ENCODE data around the gene ALK.

ALK gene

DNA sequence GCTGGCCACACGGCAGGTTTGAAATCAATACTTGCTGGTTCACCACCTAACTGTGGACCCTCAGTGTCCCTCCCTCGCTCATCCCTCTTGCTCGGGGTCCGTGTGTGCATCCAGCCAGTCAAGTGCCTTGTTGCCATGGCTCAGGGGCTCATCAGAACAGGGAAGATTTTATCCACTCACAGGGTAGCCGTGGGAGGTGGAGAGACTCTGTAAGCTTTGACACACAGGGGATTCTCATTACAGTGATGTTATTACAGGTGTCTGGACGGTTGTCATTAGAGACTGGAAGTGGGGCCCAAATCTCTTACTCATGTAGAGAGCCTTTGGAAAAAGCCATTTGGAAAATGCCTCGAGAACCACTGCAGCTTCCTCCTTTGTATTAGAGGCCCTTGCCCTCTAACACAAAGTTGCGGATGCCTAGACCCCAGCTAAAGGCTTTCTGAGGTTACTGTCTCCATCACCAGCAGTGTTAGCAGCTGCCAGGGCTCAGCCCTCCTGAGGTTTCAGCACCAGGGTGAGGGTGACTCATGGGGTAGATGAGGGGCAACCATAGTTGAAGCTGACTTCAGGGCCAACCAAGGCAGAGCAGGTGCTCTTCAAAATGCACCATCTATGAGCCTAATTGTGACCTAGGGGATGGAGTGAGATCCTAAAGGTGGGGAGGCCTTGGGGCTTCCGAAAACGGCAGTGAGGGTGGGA lies 610.6 kb downstream of the ALK start:
- DNase-seq (ENCODE audit: low read depth) = no peak
- Histone ChIP-seq H3K4me1 (ENCODE audit: control insufficient read depth, insufficient read depth, low read length) (no peaks in the 10 kb centered on the region), H3K4me3 (ENCODE audit: low read length) (no peak overlapping the region), H3K9ac (ENCODE audit: low read length) (no peak overlapping the region), H3K27me3 (replicated peaks; ENCODE audit: control insufficient read depth, insufficient read depth, low read length) (peaks cover 10% of the 10 kb centered on the region), H3K36me3 (ENCODE audit: control insufficient read depth, insufficient read depth, low read length, severe bottlenecking) (no peaks in the 10 kb centered on the region), H3K9me3 (ENCODE audit: control insufficient read depth, low read length) (no peaks in the 10 kb centered on the region)

DNA sequence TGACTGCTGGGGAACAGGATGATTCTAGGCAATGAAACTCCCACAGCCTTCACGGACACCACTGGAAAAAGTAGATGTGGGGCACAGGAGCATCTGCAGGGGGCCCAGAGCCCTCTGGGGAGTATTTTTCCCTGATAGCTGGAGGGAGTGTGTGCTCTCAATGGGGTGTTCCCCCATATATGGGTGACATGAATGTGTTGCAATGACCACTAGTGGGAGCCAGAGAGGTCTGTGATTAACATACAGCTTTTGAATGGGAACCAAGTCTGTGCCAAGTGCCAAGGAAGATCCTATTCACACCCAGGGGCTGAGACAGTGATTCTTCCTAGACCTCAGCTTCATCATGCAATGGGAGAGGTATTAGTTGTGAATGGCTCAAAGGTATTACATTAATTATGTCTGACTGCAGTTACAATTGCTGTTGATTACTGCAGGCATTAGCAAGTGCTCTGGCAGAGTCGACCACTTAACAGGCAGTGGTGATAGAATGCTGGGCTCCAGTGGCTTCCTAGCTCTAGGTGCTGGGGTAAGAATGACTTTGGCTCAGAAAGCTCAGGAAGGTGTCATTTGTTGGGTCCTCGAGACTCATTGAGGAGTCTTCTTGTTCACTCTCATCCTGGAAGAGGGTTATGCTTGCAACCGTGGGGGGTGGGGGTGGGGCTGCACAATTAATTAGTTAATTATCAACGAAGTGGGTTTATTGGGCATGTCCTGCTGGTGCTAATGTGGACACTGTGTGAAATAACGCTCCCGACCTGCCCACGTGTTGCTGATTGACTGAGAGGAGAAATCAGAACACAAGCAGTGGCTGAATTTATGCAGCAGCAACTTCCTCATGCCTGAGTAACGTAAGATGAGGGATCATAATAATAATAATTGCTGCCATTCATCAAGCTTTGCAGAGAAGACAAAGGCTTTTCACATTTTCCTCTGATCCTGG lies 612.0 kb downstream of the ALK start:
- Histone ChIP-seq H3K9me3 (ENCODE audit: control insufficient read depth, low read length) (no peaks in the 10 kb centered on the region), H3K4me3 (ENCODE audit: low read length) (no peak overlapping the region), H3K27me3 (replicated peaks; ENCODE audit: control insufficient read depth, insufficient read depth, low read length) (peaks cover 10% of the 10 kb centered on the region), H3K36me3 (ENCODE audit: control insufficient read depth, insufficient read depth, low read length, severe bottlenecking) (no peaks in the 10 kb centered on the region), H3K9ac (ENCODE audit: low read length) (no peak overlapping the region), H3K4me1 (ENCODE audit: control insufficient read depth, insufficient read depth, low read length) (no peaks in the 10 kb centered on the region)
- DNase-seq (ENCODE audit: low read depth) = peak; percentile 87

DNA sequence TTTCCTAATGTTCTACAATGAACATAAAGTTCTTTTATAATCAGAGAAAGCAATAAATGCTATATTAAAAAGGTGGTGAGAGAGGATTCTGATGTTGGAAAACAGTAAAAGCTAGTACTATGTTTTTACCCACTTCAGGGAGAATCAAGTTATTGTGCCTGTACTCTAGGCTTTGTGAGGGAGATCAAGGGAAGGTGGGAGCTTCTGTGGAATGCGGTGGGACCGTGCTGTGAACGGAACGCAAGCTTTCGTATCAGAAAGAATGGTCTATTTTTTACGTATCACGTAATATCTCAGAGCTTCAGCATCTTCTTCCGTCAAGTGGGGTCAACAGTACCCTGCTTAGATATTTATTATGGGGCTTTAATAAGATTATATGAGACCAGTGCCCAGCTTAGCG lies 613.0 kb downstream of the ALK start:
- Histone ChIP-seq H3K36me3 (ENCODE audit: control insufficient read depth, insufficient read depth, low read length, severe bottlenecking) (no peaks in the 10 kb centered on the region), H3K27me3 (replicated peaks; ENCODE audit: control insufficient read depth, insufficient read depth, low read length) (peaks cover 10% of the 10 kb centered on the region), H3K4me3 (ENCODE audit: low read length) (no peak overlapping the region), H3K9me3 (ENCODE audit: control insufficient read depth, low read length) (no peaks in the 10 kb centered on the region), H3K9ac (ENCODE audit: low read length) (no peak overlapping the region), H3K4me1 (ENCODE audit: control insufficient read depth, insufficient read depth, low read length) (no peaks in the 10 kb centered on the region)
- no peak for DNase-seq (ENCODE audit: low read depth)

DNA sequence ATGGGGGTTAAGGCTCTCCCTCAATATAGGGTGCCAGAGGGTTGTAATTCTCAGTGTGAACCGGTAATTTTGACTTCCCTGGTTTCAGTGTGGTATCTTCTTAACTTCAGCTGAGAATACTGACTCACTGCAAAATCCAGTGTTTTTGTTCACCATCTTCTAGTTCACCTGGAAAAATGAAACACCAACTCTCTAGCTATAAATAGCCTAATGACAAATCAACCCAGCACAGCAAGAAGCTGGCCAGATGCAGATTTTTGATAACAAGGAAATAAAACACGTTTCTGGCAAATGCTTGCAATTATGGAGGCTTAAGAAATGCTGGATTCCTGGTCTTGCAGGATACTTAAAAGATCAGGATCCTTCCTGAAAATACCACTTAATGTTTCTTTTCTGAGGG lies 613.9 kb downstream of the ALK start:
- H3K4me3 ChIP-seq (ENCODE audit: low read length) = no peak overlapping the region
- no peaks in the 10 kb centered on the region for H3K36me3 ChIP-seq (ENCODE audit: control insufficient read depth, insufficient read depth, low read length, severe bottlenecking)
- peaks cover 8% of the 10 kb centered on the region for H3K27me3 ChIP-seq (replicated peaks; ENCODE audit: control insufficient read depth, insufficient read depth, low read length)
- H3K9ac ChIP-seq (ENCODE audit: low read length) = no peak overlapping the region
- peak; percentile 4 for DNase-seq (ENCODE audit: low read depth)
- no peaks in the 10 kb centered on the region for H3K4me1 ChIP-seq (ENCODE audit: control insufficient read depth, insufficient read depth, low read length)
- no peaks in the 10 kb centered on the region for H3K9me3 ChIP-seq (ENCODE audit: control insufficient read depth, low read length)

DNA sequence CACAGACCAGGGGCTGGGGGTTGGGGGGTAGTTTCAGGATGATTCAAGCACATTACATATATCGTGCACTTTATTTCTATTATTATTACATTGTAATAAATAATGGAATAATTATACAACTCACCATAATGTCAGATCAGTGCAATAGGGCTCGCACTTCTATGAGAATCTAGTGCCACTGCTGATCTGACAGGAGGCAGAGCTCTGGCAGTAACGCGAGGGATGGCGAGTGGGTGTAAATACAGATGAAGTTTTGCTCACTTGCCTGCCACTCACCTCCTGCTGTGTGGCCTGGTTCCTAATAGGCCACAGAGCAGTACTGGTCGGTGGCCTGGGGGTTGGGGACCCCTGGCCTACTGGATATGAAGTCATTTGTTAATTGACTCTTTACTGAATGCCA lies 615.6 kb downstream of the ALK start:
- H3K36me3 ChIP-seq (ENCODE audit: control insufficient read depth, insufficient read depth, low read length, severe bottlenecking) = no peaks in the 10 kb centered on the region
- no peak overlapping the region for H3K9ac ChIP-seq (ENCODE audit: low read length)
- no peak for DNase-seq (ENCODE audit: low read depth)
- H3K9me3 ChIP-seq (ENCODE audit: control insufficient read depth, low read length) = no peaks in the 10 kb centered on the region
- no peak overlapping the region for H3K4me3 ChIP-seq (ENCODE audit: low read length)
- H3K4me1 ChIP-seq (ENCODE audit: control insufficient read depth, insufficient read depth, low read length) = no peaks in the 10 kb centered on the region
- H3K27me3 ChIP-seq (replicated peaks; ENCODE audit: control insufficient read depth, insufficient read depth, low read length) = peaks cover 5% of the 10 kb centered on the region

DNA sequence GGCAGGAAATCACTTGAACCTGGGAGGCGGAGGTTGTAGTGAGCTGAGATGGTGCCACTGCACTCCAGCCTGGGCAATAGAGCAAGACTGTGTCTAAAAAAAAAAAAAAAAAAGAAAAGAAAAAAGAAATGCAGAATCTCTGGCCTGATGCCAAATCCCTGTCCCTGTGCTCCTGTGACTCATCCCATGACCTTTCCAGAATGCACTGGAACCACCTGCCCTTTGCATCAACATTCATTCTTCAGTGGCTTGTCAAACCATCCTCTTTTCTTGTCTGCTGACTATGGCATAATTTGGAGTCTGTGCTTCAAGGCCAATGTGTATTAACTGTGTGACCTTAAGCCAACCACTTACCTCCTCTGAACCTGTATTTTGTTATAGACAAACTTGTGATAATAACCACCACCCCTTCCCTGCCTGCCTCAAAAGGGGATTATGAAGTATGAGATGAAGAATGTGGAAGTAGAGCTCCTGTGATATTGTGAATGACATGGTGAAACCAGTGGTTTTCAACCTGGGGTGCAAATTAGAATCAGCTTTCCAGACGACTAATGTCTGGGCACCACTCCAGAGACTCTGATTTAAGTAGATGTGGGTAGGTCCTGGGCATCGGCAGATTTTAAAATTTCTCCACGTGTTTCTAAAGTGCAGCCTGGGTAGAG lies 616.9 kb downstream of the ALK start:
- H3K27me3 ChIP-seq (replicated peaks; ENCODE audit: control insufficient read depth, insufficient read depth, low read length) = peaks cover 5% of the 10 kb centered on the region
- no peaks in the 10 kb centered on the region for H3K4me1 ChIP-seq (ENCODE audit: control insufficient read depth, insufficient read depth, low read length)
- H3K4me3 ChIP-seq (ENCODE audit: low read length) = no peak overlapping the region
- no peaks in the 10 kb centered on the region for H3K36me3 ChIP-seq (ENCODE audit: control insufficient read depth, insufficient read depth, low read length, severe bottlenecking)
- H3K9me3 ChIP-seq (ENCODE audit: control insufficient read depth, low read length) = no peaks in the 10 kb centered on the region
- peak; percentile 4 for DNase-seq (ENCODE audit: low read depth)
- H3K9ac ChIP-seq (ENCODE audit: low read length) = no peak overlapping the region

DNA sequence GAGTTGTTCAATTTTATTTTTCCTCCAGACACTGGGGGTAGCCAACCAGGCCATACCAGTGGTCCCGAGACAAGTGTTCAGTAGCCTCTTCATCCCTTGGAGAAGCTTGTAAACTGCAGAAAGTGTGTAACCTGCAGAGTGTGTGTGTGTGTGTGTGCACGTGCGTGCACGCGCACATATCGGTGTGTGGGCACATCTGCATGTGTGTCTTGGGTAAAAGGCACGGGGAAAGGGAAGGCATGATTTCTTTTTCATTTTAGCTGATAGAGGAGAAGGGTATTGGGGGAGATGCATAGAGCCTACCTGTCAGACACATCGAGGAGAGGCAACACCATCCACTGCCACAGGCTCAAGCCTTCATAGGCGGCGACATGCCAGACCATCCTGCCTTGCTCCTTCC lies 624.8 kb downstream of the ALK start:
- Histone ChIP-seq H3K4me3 (ENCODE audit: low read length) (no peak overlapping the region), H3K27me3 (replicated peaks; ENCODE audit: control insufficient read depth, insufficient read depth, low read length) (peaks cover 14% of the 10 kb centered on the region), H3K9me3 (ENCODE audit: control insufficient read depth, low read length) (no peaks in the 10 kb centered on the region), H3K4me1 (ENCODE audit: control insufficient read depth, insufficient read depth, low read length) (no peaks in the 10 kb centered on the region), H3K9ac (ENCODE audit: low read length) (no peak overlapping the region), H3K36me3 (ENCODE audit: control insufficient read depth, insufficient read depth, low read length, severe bottlenecking) (no peaks in the 10 kb centered on the region)
- no peak for DNase-seq (ENCODE audit: low read depth)

DNA sequence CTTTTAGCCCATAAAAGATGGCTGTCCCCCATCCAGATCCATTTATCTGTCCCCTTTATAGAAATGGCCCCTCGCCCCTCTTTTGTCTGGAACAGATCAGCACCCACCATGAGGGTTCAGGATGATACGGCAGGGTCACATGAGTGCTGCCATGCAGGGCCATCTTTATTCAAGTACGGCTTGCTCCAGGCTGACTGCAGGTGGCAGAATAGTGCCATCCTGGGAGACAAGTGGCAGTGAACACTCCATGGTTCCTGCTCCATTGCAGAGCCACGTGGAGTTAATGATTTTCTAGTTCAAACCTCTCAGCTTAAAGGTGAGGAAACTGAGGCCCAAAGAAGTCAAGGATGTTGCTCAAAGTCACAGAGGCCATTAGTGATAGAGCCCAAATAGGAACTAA lies 625.5 kb downstream of the ALK start:
- no peak overlapping the region for H3K4me3 ChIP-seq (ENCODE audit: low read length)
- no peaks in the 10 kb centered on the region for H3K9me3 ChIP-seq (ENCODE audit: control insufficient read depth, low read length)
- H3K36me3 ChIP-seq (ENCODE audit: control insufficient read depth, insufficient read depth, low read length, severe bottlenecking) = no peaks in the 10 kb centered on the region
- no peak overlapping the region for H3K9ac ChIP-seq (ENCODE audit: low read length)
- peak; percentile 52 for DNase-seq (ENCODE audit: low read depth)
- peaks cover 11% of the 10 kb centered on the region for H3K27me3 ChIP-seq (replicated peaks; ENCODE audit: control insufficient read depth, insufficient read depth, low read length)
- H3K4me1 ChIP-seq (ENCODE audit: control insufficient read depth, insufficient read depth, low read length) = no peaks in the 10 kb centered on the region

DNA sequence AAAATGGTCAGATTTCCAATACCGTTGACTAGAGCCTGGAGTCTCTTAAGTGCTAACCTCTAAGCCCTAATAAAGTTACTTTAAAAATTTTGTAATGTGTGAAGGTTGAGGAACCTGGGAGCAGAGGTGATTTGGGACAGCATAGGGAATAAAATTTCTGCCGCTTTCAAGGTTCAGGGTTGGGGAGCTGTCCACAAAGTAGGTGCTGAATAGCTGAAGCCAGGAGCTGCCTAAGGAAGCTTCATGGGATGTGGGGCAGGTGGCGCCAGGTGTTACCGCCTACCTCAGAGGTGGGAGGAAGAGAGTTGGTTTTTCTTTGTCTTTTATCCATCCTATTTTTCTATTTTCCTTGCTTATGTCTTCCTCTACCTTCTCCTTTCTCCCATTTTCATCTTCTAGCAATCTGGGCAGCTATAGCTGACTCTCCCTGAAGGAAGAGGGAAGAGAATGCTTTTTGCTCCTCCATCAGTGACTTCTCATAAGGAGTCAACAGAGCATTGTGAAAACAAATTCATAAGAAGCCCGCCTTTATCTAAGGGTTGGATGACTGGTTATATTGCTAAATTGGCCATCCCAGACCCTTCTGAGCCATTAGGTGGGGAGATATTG lies 627.5 kb downstream of the ALK start:
- no peak overlapping the region for H3K4me3 ChIP-seq (ENCODE audit: low read length)
- no peak overlapping the region for H3K9ac ChIP-seq (ENCODE audit: low read length)
- H3K36me3 ChIP-seq (ENCODE audit: control insufficient read depth, insufficient read depth, low read length, severe bottlenecking) = no peaks in the 10 kb centered on the region
- H3K9me3 ChIP-seq (ENCODE audit: control insufficient read depth, low read length) = no peaks in the 10 kb centered on the region
- H3K27me3 ChIP-seq (replicated peaks; ENCODE audit: control insufficient read depth, insufficient read depth, low read length) = peaks cover 9% of the 10 kb centered on the region
- peak; percentile 51 for DNase-seq (ENCODE audit: low read depth)
- H3K4me1 ChIP-seq (ENCODE audit: control insufficient read depth, insufficient read depth, low read length) = no peaks in the 10 kb centered on the region

DNA sequence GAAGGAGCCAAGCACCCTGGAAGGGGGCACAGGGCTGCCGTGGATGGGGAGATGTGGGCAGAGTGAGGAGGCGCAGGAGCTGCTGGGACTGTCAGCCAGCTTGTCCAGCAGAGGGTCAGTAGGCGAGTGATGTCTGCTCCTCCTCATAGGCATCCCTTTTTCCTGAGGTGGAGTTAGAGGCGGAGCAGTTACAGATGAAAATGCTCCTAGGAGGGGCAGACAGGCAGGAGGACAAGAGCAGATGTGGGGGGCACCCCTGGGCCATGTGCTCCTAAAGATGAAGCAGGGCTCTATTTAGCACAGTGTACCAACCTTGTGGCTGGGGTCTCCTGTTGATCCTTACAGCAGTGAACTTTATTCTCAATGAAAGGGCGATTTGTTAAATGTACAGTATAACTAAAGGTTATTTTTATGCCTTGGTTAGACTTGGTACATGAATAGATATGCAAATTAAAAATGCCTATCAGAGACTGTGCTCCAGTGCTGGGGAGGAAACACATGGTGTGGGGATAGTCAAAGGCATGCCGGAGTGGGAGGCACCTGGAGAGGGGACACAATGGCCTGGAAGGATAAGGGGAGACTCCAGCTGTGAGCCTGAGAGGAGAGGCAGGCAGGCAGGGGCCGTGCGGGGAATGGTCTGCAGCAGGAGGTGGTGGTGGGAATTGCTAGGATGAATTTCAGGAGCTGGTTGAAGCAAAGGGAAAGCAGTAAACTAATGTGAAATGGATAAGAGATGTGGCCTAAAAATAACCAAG lies 630.9 kb downstream of the ALK start:
- no peaks in the 10 kb centered on the region for H3K36me3 ChIP-seq (ENCODE audit: control insufficient read depth, insufficient read depth, low read length, severe bottlenecking)
- DNase-seq (ENCODE audit: low read depth) = no peak
- H3K4me1 ChIP-seq (ENCODE audit: control insufficient read depth, insufficient read depth, low read length) = no peaks in the 10 kb centered on the region
- peaks cover 7% of the 10 kb centered on the region for H3K27me3 ChIP-seq (replicated peaks; ENCODE audit: control insufficient read depth, insufficient read depth, low read length)
- no peaks in the 10 kb centered on the region for H3K9me3 ChIP-seq (ENCODE audit: control insufficient read depth, low read length)
- no peak overlapping the region for H3K4me3 ChIP-seq (ENCODE audit: low read length)
- no peak overlapping the region for H3K9ac ChIP-seq (ENCODE audit: low read length)

All from adipocyte (in vitro differentiated cells).